ENCODE measurements around the gene SLC4A1. TPM values are rescaled to one million over a fixed set of nuclear protein-coding genes. Genes with fewer than 3 reads are reported as not detected.

Gene SLC4A1
- total RNA-seq, 1 donor from 2014 or later, result not detected

GRCh38 chr17:44307387-44308186 is 39.7 kb upstream of the SLC4A1 start:
- peaks cover 9% of the 10 kb centered on the region for H3K27me3 Mint-ChIP-seq (ENCODE audit: unreplicated experiment)
- no peak overlapping the region for H3K27ac Mint-ChIP-seq (ENCODE audit: unreplicated experiment)
- peaks cover 4% of the 10 kb centered on the region for H3K4me1 Mint-ChIP-seq (ENCODE audit: unreplicated experiment)
- peak; percentile 46 for DNase-seq (ENCODE audit: low spot score)
- peak overlapping the region; percentile 61 for H3K4me3 Mint-ChIP-seq (ENCODE audit: unreplicated experiment)
- no peaks in the 10 kb centered on the region for H3K9me3 Mint-ChIP-seq (ENCODE audit: unreplicated experiment)
- TF ChIP-seq CTCF (IDR thresholded peaks at IDR 0.05; ENCODE audit: unreplicated experiment), result no peak
- H3K36me3 Mint-ChIP-seq (ENCODE audit: low read depth, unreplicated experiment), result no peaks in the 10 kb centered on the region

GRCh38 chr17:44304651-44305050 is 36.7 kb upstream of the SLC4A1 start:
- TF ChIP-seq CTCF (IDR thresholded peaks at IDR 0.05; ENCODE audit: unreplicated experiment), result no peak

GRCh38 chr17:44297975-44298374 is 30.0 kb upstream of the SLC4A1 start:
- Mint-ChIP-seq H3K36me3 (ENCODE audit: low read depth, unreplicated experiment) (no peaks in the 10 kb centered on the region), H3K27me3 (ENCODE audit: unreplicated experiment) (peaks cover 4% of the 10 kb centered on the region), H3K4me1 (ENCODE audit: unreplicated experiment) (peaks cover 3% of the 10 kb centered on the region), H3K4me3 (ENCODE audit: unreplicated experiment) (no peak overlapping the region), H3K9me3 (ENCODE audit: unreplicated experiment) (no peaks in the 10 kb centered on the region), H3K27ac (ENCODE audit: unreplicated experiment) (no peak overlapping the region)
- no peak for TF ChIP-seq CTCF (IDR thresholded peaks at IDR 0.05; ENCODE audit: unreplicated experiment)
- no peak for DNase-seq (ENCODE audit: low spot score)

More at GRCh38 chr17:44304651-44305050, 36.7 kb upstream of the SLC4A1 start:
- no peak overlapping the region for H3K27ac Mint-ChIP-seq (ENCODE audit: unreplicated experiment)
- no peaks in the 10 kb centered on the region for H3K9me3 Mint-ChIP-seq (ENCODE audit: unreplicated experiment)
- DNase-seq (ENCODE audit: low spot score), result no peak
- no peaks in the 10 kb centered on the region for H3K36me3 Mint-ChIP-seq (ENCODE audit: low read depth, unreplicated experiment)
- H3K4me3 Mint-ChIP-seq (ENCODE audit: unreplicated experiment), result no peak overlapping the region
- peaks cover 4% of the 10 kb centered on the region for H3K4me1 Mint-ChIP-seq (ENCODE audit: unreplicated experiment)
- H3K27me3 Mint-ChIP-seq (ENCODE audit: unreplicated experiment), result peaks cover 6% of the 10 kb centered on the region

- Mint-ChIP-seq H3K4me1 (ENCODE audit: unreplicated experiment) (peaks cover 3% of the 10 kb centered on the region), H3K4me3 (ENCODE audit: unreplicated experiment) (no peak overlapping the region), H3K27me3 (ENCODE audit: unreplicated experiment) (peaks cover 4% of the 10 kb centered on the region), H3K36me3 (ENCODE audit: low read depth, unreplicated experiment) (no peaks in the 10 kb centered on the region), H3K27ac (ENCODE audit: unreplicated experiment) (no peak overlapping the region), H3K9me3 (ENCODE audit: unreplicated experiment) (no peaks in the 10 kb centered on the region)
- DNase-seq (ENCODE audit: low spot score), result no peak
- TF ChIP-seq CTCF (IDR thresholded peaks at IDR 0.05; ENCODE audit: unreplicated experiment), result no peak
Measured at GRCh38 chr17:44293509-44294226, 25.7 kb upstream of the SLC4A1 start.

GRCh38 chr17:44287651-44288050 is 19.7 kb upstream of the SLC4A1 start:
- no peak for DNase-seq (ENCODE audit: low spot score)
- Mint-ChIP-seq H3K27me3 (ENCODE audit: unreplicated experiment) (peaks cover 2% of the 10 kb centered on the region), H3K27ac (ENCODE audit: unreplicated experiment) (no peak overlapping the region), H3K4me1 (ENCODE audit: unreplicated experiment) (no peaks in the 10 kb centered on the region), H3K4me3 (ENCODE audit: unreplicated experiment) (no peak overlapping the region), H3K9me3 (ENCODE audit: unreplicated experiment) (no peaks in the 10 kb centered on the region), H3K36me3 (ENCODE audit: low read depth, unreplicated experiment) (no peaks in the 10 kb centered on the region)
- no peak for TF ChIP-seq CTCF (IDR thresholded peaks at IDR 0.05; ENCODE audit: unreplicated experiment)

All from endothelial cell (in vitro differentiated cells).